HUES6 (cell line): Measurements from ENCODE around the gene LGALS9.
"Not testable (repeated sequence)": the region's sequence is repeated elsewhere in the genome, so short reads cannot be mapped to it uniquely, and the experiment has no call there.

Experiments used
- H3K27ac ChIP-seq: 2 replicates; pipeline ENCODE4 v1.7.0; 2013; ENCODE audit warnings: low read depth, mild to moderate bottlenecking, low read length, inconsistent platforms
- H3K27me3 ChIP-seq: 2 replicates; pipeline ENCODE4 v1.6.1; 2013; ENCODE audit warnings: low read length; ENCODE audit not compliant: control insufficient read depth, insufficient read depth
- H3K36me3 ChIP-seq: 2 replicates; pipeline ENCODE4 v1.6.1; 2013; ENCODE audit warnings: low read length; ENCODE audit not compliant: control insufficient read depth, insufficient read depth
- H3K4me1 ChIP-seq: 2 replicates; pipeline ENCODE4 v1.6.1; 2013; ENCODE audit warnings: low read length; ENCODE audit not compliant: control insufficient read depth, insufficient read depth
- H3K4me3 ChIP-seq: 2 replicates; pipeline ENCODE4 v1.5.1; 2013; ENCODE audit warnings: low read depth, low read length
- H3K9ac ChIP-seq: one replicate; pipeline ENCODE4 v1.6.1; 2013; ENCODE audit warnings: mild to moderate bottlenecking, low read length
- H3K9me3 ChIP-seq: 2 replicates; pipeline ENCODE4 v1.6.1; 2013; ENCODE audit warnings: low read depth, low read length; ENCODE audit not compliant: control insufficient read depth, insufficient read depth

LGALS9 gene

GRCh38 chr17:27655525-27656111, 24.6 kb downstream of the LGALS9 start:
- H3K4me1 ChIP-seq, H3K9ac ChIP-seq, H3K27ac ChIP-seq, H3K27me3 ChIP-seq, H3K36me3 ChIP-seq, H3K9me3 ChIP-seq, H3K4me3 ChIP-seq: not testable (repeated sequence)

- not testable (repeated sequence) for H3K27me3 ChIP-seq, H3K36me3 ChIP-seq, H3K4me1 ChIP-seq, H3K4me3 ChIP-seq, H3K27ac ChIP-seq, H3K9me3 ChIP-seq, H3K9ac ChIP-seq
These were observed 25.6 kb downstream of the LGALS9 start for GRCh38 chr17:27656620-27657019.

GRCh38 chr17:27657620-27658019, 26.6 kb downstream of the LGALS9 start:
- Histone ChIP-seq H3K9ac (no peak overlapping the region), H3K4me3 (no peak overlapping the region), H3K27ac (no peak overlapping the region), H3K36me3 (no peaks in the 10 kb centered on the region), H3K9me3 (no peaks in the 10 kb centered on the region), H3K27me3 (peaks cover 4% of the 10 kb centered on the region; the same call in 1 of the 2 replicates), H3K4me1 (no peaks in the 10 kb centered on the region)

- H3K27ac ChIP-seq, result no peak overlapping the region
- no peaks in the 10 kb centered on the region for H3K36me3 ChIP-seq
- no peak overlapping the region for H3K4me3 ChIP-seq
- H3K4me1 ChIP-seq, result no peaks in the 10 kb centered on the region
- no peaks in the 10 kb centered on the region for H3K9me3 ChIP-seq
- peaks cover 4% of the 10 kb centered on the region; the same call in 1 of the 2 replicates for H3K27me3 ChIP-seq
- no peak overlapping the region for H3K9ac ChIP-seq
These were observed 28.7 kb downstream of the LGALS9 start for GRCh38 chr17:27659683-27660082.

GRCh38 chr17:27660436-27660835, 29.4 kb downstream of the LGALS9 start:
- Histone ChIP-seq H3K27me3 (peaks cover 4% of the 10 kb centered on the region; the same call in 1 of the 2 replicates), H3K36me3 (no peaks in the 10 kb centered on the region), H3K4me1 (no peaks in the 10 kb centered on the region), H3K4me3 (no peak overlapping the region), H3K9ac (no peak overlapping the region), H3K27ac (no peak overlapping the region), H3K9me3 (no peaks in the 10 kb centered on the region)

GRCh38 chr17:27663936-27664605, 33.1 kb downstream of the LGALS9 start:
- Histone ChIP-seq H3K9ac (no peak overlapping the region), H3K4me1 (no peaks in the 10 kb centered on the region), H3K27me3 (peaks cover 7% of the 10 kb centered on the region; the same call in 1 of the 2 replicates), H3K27ac (no peak overlapping the region), H3K4me3 (no peak overlapping the region), H3K9me3 (no peaks in the 10 kb centered on the region), H3K36me3 (no peaks in the 10 kb centered on the region)

- Histone ChIP-seq H3K4me3 (no peak overlapping the region), H3K9me3 (no peaks in the 10 kb centered on the region), H3K9ac (no peak overlapping the region), H3K36me3 (no peaks in the 10 kb centered on the region), H3K27me3 (peaks cover 7% of the 10 kb centered on the region; the same call in 1 of the 2 replicates), H3K27ac (no peak overlapping the region), H3K4me1 (no peaks in the 10 kb centered on the region)
These were observed 33.6 kb downstream of the LGALS9 start for GRCh38 chr17:27664606-27664965.

GRCh38 chr17:27665549-27665948, 34.6 kb downstream of the LGALS9 start:
- Histone ChIP-seq H3K36me3 (no peaks in the 10 kb centered on the region), H3K27me3 (peaks cover 7% of the 10 kb centered on the region; the same call in 1 of the 2 replicates), H3K27ac (no peak overlapping the region), H3K4me1 (no peaks in the 10 kb centered on the region), H3K4me3 (no peak overlapping the region), H3K9ac (no peak overlapping the region), H3K9me3 (no peaks in the 10 kb centered on the region)

GRCh38 chr17:27666270-27666669, 35.3 kb downstream of the LGALS9 start:
- not testable (repeated sequence) for H3K4me3 ChIP-seq, H3K27me3 ChIP-seq, H3K27ac ChIP-seq, H3K36me3 ChIP-seq, H3K4me1 ChIP-seq, H3K9me3 ChIP-seq, H3K9ac ChIP-seq

- no peaks in the 10 kb centered on the region for H3K4me1 ChIP-seq
- no peak overlapping the region for H3K4me3 ChIP-seq
- peaks cover 2% of the 10 kb centered on the region; the same call in 1 of the 2 replicates for H3K27me3 ChIP-seq
- H3K9ac ChIP-seq, result no peak overlapping the region
- H3K9me3 ChIP-seq, result no peaks in the 10 kb centered on the region
- H3K36me3 ChIP-seq, result no peaks in the 10 kb centered on the region
- no peak overlapping the region for H3K27ac ChIP-seq
These were observed 36.0 kb downstream of the LGALS9 start for GRCh38 chr17:27666831-27667560.
